AG08395 (cell line): ENCODE measurements around the gene TRAF7.
"Not testable (repeated sequence)": the region's sequence is repeated elsewhere in the genome, so short reads cannot be mapped to it uniquely, and the experiment has no call there.

Experiments
- DNase-seq: peaks from one replicate; pipeline ENCODE4 v3.0.0; 2012; ENCODE audit warnings: mixed read lengths, low spot score

The TRAF7 gene

GRCh38 chr16:2122429-2122828 is 33.2 kb upstream of the TRAF7 start:
- no peak for DNase-seq

- not testable (repeated sequence) for DNase-seq
Measured at GRCh38 chr16:2122934-2123683, 32.5 kb upstream of the TRAF7 start.

- DNase-seq: not testable (repeated sequence)
Measured at GRCh38 chr16:2123706-2124376, 31.7 kb upstream of the TRAF7 start.

GRCh38 chr16:2124377-2124693 is 31.2 kb upstream of the TRAF7 start:
- DNase-seq: not testable (repeated sequence)

- peak; percentile 9 for DNase-seq
Measured at GRCh38 chr16:2124694-2125444, 30.7 kb upstream of the TRAF7 start.

- DNase-seq: not testable (repeated sequence)
Measured at GRCh38 chr16:2125609-2126008, 30.0 kb upstream of the TRAF7 start.

- not testable (repeated sequence) for DNase-seq
Measured at GRCh38 chr16:2126161-2126743, 29.3 kb upstream of the TRAF7 start.

- not testable (repeated sequence) for DNase-seq
Measured at GRCh38 chr16:2126928-2127556, 28.5 kb upstream of the TRAF7 start.

- DNase-seq: not testable (repeated sequence)
Measured at GRCh38 chr16:2127630-2128280, 27.8 kb upstream of the TRAF7 start.

- not testable (repeated sequence) for DNase-seq
Measured at GRCh38 chr16:2129251-2129650, 26.3 kb upstream of the TRAF7 start.

- not testable (repeated sequence) for DNase-seq
Measured at GRCh38 chr16:2129890-2130447, 25.6 kb upstream of the TRAF7 start.

- not testable (repeated sequence) for DNase-seq
Measured at GRCh38 chr16:2133797-2134196, 21.8 kb upstream of the TRAF7 start.

GRCh38 chr16:2135071-2135470 is 20.5 kb upstream of the TRAF7 start:
- DNase-seq: not testable (repeated sequence)

- peak; percentile 34 for DNase-seq
Measured at GRCh38 chr16:2135770-2136490, 19.7 kb upstream of the TRAF7 start, which contains the start of gene PKD1. TSS of gene PKD1 (minus strand) at chr16:2135898. CDS start at chr16:2135689, 209 bp downstream.

GRCh38 chr16:2142942-2143877 is 12.4 kb upstream of the TRAF7 start:
- no peak for DNase-seq

- no peak for DNase-seq
Measured at GRCh38 chr16:2143878-2144485, 11.6 kb upstream of the TRAF7 start.

- DNase-seq: no peak
Measured at GRCh38 chr16:2145843-2146242, 9.7 kb upstream of the TRAF7 start.

GRCh38 chr16:2147378-2147777 is 8.2 kb upstream of the TRAF7 start:
- no peak for DNase-seq
